HepG2 (cell line): ENCODE measurements around the gene GLUL. TPM values are rescaled to one million over a fixed set of nuclear protein-coding genes. Genes with fewer than 3 reads are reported as not detected.

Source experiments
- ADNP ChIP-seq: sonication (generic); formaldehyde crosslinking; IDR thresholded peaks from 2 replicates; pipeline ENCODE4 v1.4.0; 2020; ENCODE audit warnings: missing genetic modification reagents
- CERS6 ChIP-seq: sonication (generic); formaldehyde crosslinking; IDR thresholded peaks from 2 replicates; pipeline ENCODE4 v1.5.0; 2020; ENCODE audit warnings: missing genetic modification reagents
- JARID2 ChIP-seq: sonication (generic); formaldehyde crosslinking; IDR thresholded peaks from 2 replicates; pipeline ENCODE4 v1.8.1; 2023; ENCODE audit warnings: missing genetic modification reagents, inconsistent platforms; ENCODE audit not compliant: insufficient replicate concordance
- KDM1A ChIP-seq: IDR thresholded peaks from 2 replicates; pipeline ENCODE4 v1.6.1; 2016; ENCODE audit warnings: missing compliant biosample characterization
- KDM5B ChIP-seq: sonication (generic); formaldehyde crosslinking; IDR thresholded peaks from 2 replicates; pipeline ENCODE4 v1.4.0; 2020; ENCODE audit warnings: missing genetic modification reagents, mild to moderate bottlenecking, borderline replicate concordance
- KIAA2018 ChIP-seq: sonication (generic); formaldehyde crosslinking; IDR thresholded peaks from 2 replicates; pipeline ENCODE4 v1.5.0; 2020; ENCODE audit warnings: mild to moderate bottlenecking, missing genetic modification reagents, borderline replicate concordance
- MATR3 ChIP-seq: sonication (generic); formaldehyde crosslinking; IDR thresholded peaks from 2 replicates; pipeline ENCODE4 v1.4.0; 2020; ENCODE audit warnings: missing genetic modification reagents
- PCBP2 ChIP-seq: fragments of 200-400 bp; formaldehyde crosslinking; optimal IDR thresholded peaks from 2 replicates; pipeline ENCODE3; 2018; ENCODE audit warnings: low read length, low read depth; ENCODE audit not compliant: poor library complexity, severe bottlenecking
- SPEN ChIP-seq: sonication (generic); formaldehyde crosslinking; IDR thresholded peaks from 2 replicates; pipeline ENCODE4 v1.5.1; 2020; ENCODE audit warnings: low read depth, mild to moderate bottlenecking, missing genetic modification reagents
- ZFY ChIP-seq: sonication (generic); formaldehyde crosslinking; IDR thresholded peaks from 2 replicates; pipeline ENCODE4 v1.4.0; 2020; ENCODE audit warnings: missing genetic modification reagents
- ZNF17 ChIP-seq: sonication (generic); formaldehyde crosslinking; IDR thresholded peaks from 2 replicates; pipeline ENCODE4 v1.5.0; 2020; ENCODE audit warnings: mild to moderate bottlenecking, missing genetic modification reagents
- ZNF496 ChIP-seq: sonication (generic); formaldehyde crosslinking; IDR thresholded peaks from 2 replicates; pipeline ENCODE4 v1.8.1; 2023; ENCODE audit warnings: mild to moderate bottlenecking, moderate library complexity, missing genetic modification reagents; ENCODE audit not compliant: insufficient replicate concordance
- ZNF570 ChIP-seq: sonication (generic); formaldehyde crosslinking; IDR thresholded peaks from 2 replicates; pipeline ENCODE4 v1.4.0; 2020; ENCODE audit warnings: mild to moderate bottlenecking, missing genetic modification reagents, borderline replicate concordance
- ZNF691 ChIP-seq: sonication (generic); formaldehyde crosslinking; IDR thresholded peaks from 2 replicates; pipeline ENCODE4 v1.4.0; 2020; ENCODE audit warnings: missing genetic modification reagents, low read depth, mild to moderate bottlenecking, borderline replicate concordance
- polyA plus RNA-seq, 8 experiments: library from polyadenylated mRNA; depleted of rRNA in 3 of 8; stranded (reverse) in 7 of 8; unstranded in 1 of 8; fragments of >200 nt; fragmentation: Illumina TruSeq in 4 of 8; extraction: Trizol in 4 of 8; gene quantifications; 2 replicates each; pipeline versions ENCODE4 v1.2.1 to v1.2.3, GENCODE V29; 2011 to 2016; ENCODE audit warnings: low read depth in 4 of 8, missing spikeins in 1 of 8, mixed read lengths in 1 of 8; ENCODE audit not compliant: insufficient read depth in 1 of 8
- total RNA-seq, 5 experiments: library from RNA; depleted of rRNA; stranded (reverse); fragments of >200 nt; fragmentation: Illumina TruSeq; extraction: Trizol; gene quantifications; 2 replicates each; pipeline ENCODE4 v1.2.3, GENCODE V29; 2016; ENCODE audit warnings: low read depth in 1 of 5
- TF ChIP-seq, protein P1 (sequence below): sonication (generic); formaldehyde crosslinking; IDR thresholded peaks from 2 replicates; pipeline ENCODE4 v1.8.1; 2023; ENCODE audit warnings: mild to moderate bottlenecking, missing genetic modification reagents
- TF ChIP-seq, protein P2 (sequence below): sonication (generic); formaldehyde crosslinking; conservative IDR thresholded peaks from 2 replicates; pipeline ENCODE4 v1.8.1; 2023; ENCODE audit warnings: missing genetic modification reagents

Gene GLUL
- total and polyA plus RNA-seq, 2 of the 13 experiments (the other 11 are each of a cell fraction or from before 2014, with no cell fraction given): 423 to 827 TPM

GRCh38 chr1:182392050-182393028, 749 bp upstream of the GLUL start (continued):
- TF ChIP-seq ZNF496 (no peak), CERS6 (CRISPR knock-in tag) (no peak), KDM1A (no peak), KDM5B (no peak), ZFY (CRISPR knock-in tag) (peak; percentile 34), ZNF17 (CRISPR knock-in tag) (no peak), PCBP2 (no peak), ADNP (no peak), ZNF570 (CRISPR knock-in tag) (no peak), JARID2 (CRISPR knock-in tag) (peak; percentile 30), SPEN (CRISPR knock-in tag) (no peak; the same call in 1 of the 2 replicates), KIAA2018 (no peak), ZNF691 (CRISPR knock-in tag) (no peak), MATR3 (no peak)
- TF ChIP-seq, protein P1, sequence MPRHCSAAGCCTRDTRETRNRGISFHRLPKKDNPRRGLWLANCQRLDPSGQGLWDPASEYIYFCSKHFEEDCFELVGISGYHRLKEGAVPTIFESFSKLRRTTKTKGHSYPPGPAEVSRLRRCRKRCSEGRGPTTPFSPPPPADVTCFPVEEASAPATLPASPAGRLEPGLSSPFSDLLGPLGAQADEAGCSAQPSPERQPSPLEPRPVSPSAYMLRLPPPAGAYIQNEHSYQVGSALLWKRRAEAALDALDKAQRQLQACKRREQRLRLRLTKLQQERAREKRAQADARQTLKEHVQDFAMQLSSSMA (CRISPR knock-in tag): no peak
- TF ChIP-seq, protein P2, sequence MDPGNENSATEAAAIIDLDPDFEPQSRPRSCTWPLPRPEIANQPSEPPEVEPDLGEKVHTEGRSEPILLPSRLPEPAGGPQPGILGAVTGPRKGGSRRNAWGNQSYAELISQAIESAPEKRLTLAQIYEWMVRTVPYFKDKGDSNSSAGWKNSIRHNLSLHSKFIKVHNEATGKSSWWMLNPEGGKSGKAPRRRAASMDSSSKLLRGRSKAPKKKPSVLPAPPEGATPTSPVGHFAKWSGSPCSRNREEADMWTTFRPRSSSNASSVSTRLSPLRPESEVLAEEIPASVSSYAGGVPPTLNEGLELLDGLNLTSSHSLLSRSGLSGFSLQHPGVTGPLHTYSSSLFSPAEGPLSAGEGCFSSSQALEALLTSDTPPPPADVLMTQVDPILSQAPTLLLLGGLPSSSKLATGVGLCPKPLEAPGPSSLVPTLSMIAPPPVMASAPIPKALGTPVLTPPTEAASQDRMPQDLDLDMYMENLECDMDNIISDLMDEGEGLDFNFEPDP (CRISPR knock-in tag): no peak
